NCI-H146 (cell line): Measurements from ENCODE around the gene MLXIPL.
"Not testable (repeated sequence)": the region's sequence is repeated elsewhere in the genome, so short reads cannot be mapped to it uniquely, and the experiment has no call there.

Experiments used
- DNase-seq: peaks from one replicate; lab custom pipeline; 2025; lab: John Stamatoyannopoulos, UW

MLXIPL gene

GRCh38 chr7:73550093-73550492 is 74.2 kb downstream of the MLXIPL start:
- not testable (repeated sequence) for DNase-seq

- DNase-seq = no peak
Observed at GRCh38 chr7:73549176-73549575, 75.1 kb downstream of the MLXIPL start.

GRCh38 chr7:73547841-73548240 is 76.5 kb downstream of the MLXIPL start:
- no peak for DNase-seq

- no peak for DNase-seq
Observed at GRCh38 chr7:73544678-73545077, 79.6 kb downstream of the MLXIPL start.
